Skeletal muscle tissue (tissue), 4 donors: Measurements from ENCODE around the gene MAK. TPM values are rescaled to one million over a fixed set of nuclear protein-coding genes. Genes with fewer than 3 reads are reported as not detected.
"Not testable (repeated sequence)": the region's sequence is repeated elsewhere in the genome, so short reads cannot be mapped to it uniquely, and the experiment has no call there.

Experiments
- H3K27ac ChIP-seq: one replicate; pipeline ENCODE4 v1.7.0; 2013; ENCODE audit warnings: mild to moderate bottlenecking, low read depth, low read length, inconsistent platforms
- H3K27me3 ChIP-seq, 3 donors: one replicate each; pipeline ENCODE4 v1.7.0; 2013; ENCODE audit warnings: low read length in 3 of 3; ENCODE audit not compliant: control insufficient read depth in 3 of 3, insufficient read depth in 3 of 3
- H3K36me3 ChIP-seq, 3 donors: one replicate each; pipeline ENCODE4 v1.7.0; 2013; ENCODE audit warnings: low read length in 3 of 3; ENCODE audit not compliant: control insufficient read depth in 3 of 3, insufficient read depth in 3 of 3
- H3K4me1 ChIP-seq, 3 donors: one replicate each; pipeline ENCODE4 v1.7.0; 2013; ENCODE audit warnings: low read length in 3 of 3, mild to moderate bottlenecking in 3 of 3; ENCODE audit not compliant: control insufficient read depth in 3 of 3, insufficient read depth in 3 of 3
- H3K4me3 ChIP-seq, 3 donors: one replicate each; pipeline ENCODE4 v1.7.0; 2013; ENCODE audit warnings: low read length in 3 of 3
- H3K9ac ChIP-seq, 3 donors: one replicate each; pipeline ENCODE4 v1.7.0; 2013; ENCODE audit warnings: low read length in 3 of 3, mild to moderate bottlenecking in 3 of 3, moderate library complexity in 2 of 3, low read depth in 1 of 3
- H3K9me3 ChIP-seq, 3 donors: one replicate each; pipeline ENCODE4 v1.7.0; 2013; ENCODE audit warnings: low read length in 3 of 3; ENCODE audit not compliant: control insufficient read depth in 3 of 3
- total RNA-seq: library from RNA; depleted of rRNA; stranded (reverse); fragments of >200 nt; gene quantifications from one replicate; pipeline ENCODE4 v1.2.3, GENCODE V29; 2014
- donor health status: Osteomylitis.

The MAK gene
- total RNA-seq, 1 donor from 2014 or later, result not detected

- Histone ChIP-seq H3K4me3 (no peak overlapping the region), H3K36me3 (no peaks in the 10 kb centered on the region), H3K27ac (no peak overlapping the region), H3K9ac (no peak overlapping the region), H3K9me3 (no peaks in the 10 kb centered on the region), H3K27me3 (no peaks in the 10 kb centered on the region), H3K4me1 (no peaks in the 10 kb centered on the region)
Observed at GRCh38 chr6:10854922-10855632, 16.7 kb upstream of the MAK start.

GRCh38 chr6:10853849-10854300, 15.5 kb upstream of the MAK start:
- H3K9ac ChIP-seq, H3K27ac ChIP-seq, H3K36me3 ChIP-seq, H3K4me3 ChIP-seq, H3K4me1 ChIP-seq, H3K9me3 ChIP-seq, H3K27me3 ChIP-seq: not testable (repeated sequence)

DNA sequence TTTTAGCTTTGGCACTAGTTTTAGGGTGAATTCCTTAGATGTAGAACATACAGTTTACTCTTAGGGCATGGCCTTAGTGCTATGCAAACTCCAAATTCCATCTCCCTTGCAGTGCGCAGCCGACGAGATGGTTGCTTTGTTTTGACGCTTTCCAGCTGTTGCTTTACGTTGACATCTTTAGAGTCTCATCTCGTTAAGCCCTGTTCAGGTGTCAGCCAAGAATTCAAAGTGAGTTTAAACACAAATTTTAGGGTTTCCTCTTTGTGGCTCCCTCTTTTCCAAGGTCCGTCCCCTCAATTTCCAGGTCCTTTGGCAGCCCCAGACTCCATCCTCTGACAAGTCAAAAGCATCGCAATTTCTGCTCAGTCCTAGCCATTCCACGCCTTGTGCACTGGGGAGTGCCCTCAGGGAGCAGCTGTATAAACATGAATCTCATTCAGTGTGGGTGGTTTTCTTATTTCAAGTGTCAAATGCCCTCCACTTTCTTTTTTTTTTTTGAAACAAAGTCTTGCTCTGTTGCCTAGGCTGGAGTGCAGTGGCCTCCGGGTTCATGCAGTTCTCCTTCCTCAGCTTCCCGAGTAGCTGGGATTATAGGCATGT, 14.1 kb upstream of the MAK start:
- Histone ChIP-seq H3K9me3 (no peaks in the 10 kb centered on the region), H3K27ac (no peak overlapping the region), H3K27me3 (no peaks in the 10 kb centered on the region), H3K4me3 (no peak overlapping the region), H3K36me3 (no peaks in the 10 kb centered on the region), H3K4me1 (no peaks in the 10 kb centered on the region), H3K9ac (no peak overlapping the region)

- Histone ChIP-seq H3K27me3 (no peaks in the 10 kb centered on the region), H3K36me3 (no peaks in the 10 kb centered on the region), H3K27ac (no peak overlapping the region)
Observed at GRCh38 chr6:10850728-10851127, 12.4 kb upstream of the MAK start.

GRCh38 chr6:10849901-10850300, 11.6 kb upstream of the MAK start:
- no peaks in the 10 kb centered on the region for H3K36me3 ChIP-seq
- H3K9ac ChIP-seq, result no peak overlapping the region
- H3K27me3 ChIP-seq, result no peaks in the 10 kb centered on the region
- no peak overlapping the region for H3K27ac ChIP-seq
- no peak overlapping the region for H3K4me3 ChIP-seq
- no peaks in the 10 kb centered on the region for H3K9me3 ChIP-seq
- no peaks in the 10 kb centered on the region for H3K4me1 ChIP-seq

More at GRCh38 chr6:10850728-10851127, 12.4 kb upstream of the MAK start:
- Histone ChIP-seq H3K9ac (no peak overlapping the region), H3K4me3 (no peak overlapping the region), H3K4me1 (no peaks in the 10 kb centered on the region), H3K9me3 (no peaks in the 10 kb centered on the region)

DNA sequence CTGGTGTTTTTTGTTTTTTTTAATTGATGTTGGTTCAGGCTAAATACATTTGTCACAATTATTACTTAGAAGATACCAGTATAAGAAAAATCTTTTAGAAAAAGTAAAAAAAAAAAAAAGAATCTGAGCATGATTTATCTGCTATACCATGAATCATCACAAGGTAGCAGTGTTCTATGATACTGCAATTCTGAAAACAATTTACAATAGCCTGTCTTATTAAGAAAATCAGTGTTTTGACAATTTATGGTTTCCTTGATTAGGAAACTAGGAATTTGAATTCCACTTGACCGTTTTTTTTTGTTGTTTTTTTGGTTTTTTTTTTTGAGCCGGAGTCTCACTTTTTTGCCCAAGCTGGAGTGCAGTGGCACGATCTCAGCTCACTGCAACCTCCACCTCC, 9.3 kb upstream of the MAK start:
- Histone ChIP-seq H3K4me3 (no peak overlapping the region), H3K36me3 (no peaks in the 10 kb centered on the region), H3K4me1 (no peaks in the 10 kb centered on the region), H3K9ac (no peak overlapping the region), H3K27me3 (no peaks in the 10 kb centered on the region), H3K9me3 (no peaks in the 10 kb centered on the region), H3K27ac (no peak overlapping the region)

DNA sequence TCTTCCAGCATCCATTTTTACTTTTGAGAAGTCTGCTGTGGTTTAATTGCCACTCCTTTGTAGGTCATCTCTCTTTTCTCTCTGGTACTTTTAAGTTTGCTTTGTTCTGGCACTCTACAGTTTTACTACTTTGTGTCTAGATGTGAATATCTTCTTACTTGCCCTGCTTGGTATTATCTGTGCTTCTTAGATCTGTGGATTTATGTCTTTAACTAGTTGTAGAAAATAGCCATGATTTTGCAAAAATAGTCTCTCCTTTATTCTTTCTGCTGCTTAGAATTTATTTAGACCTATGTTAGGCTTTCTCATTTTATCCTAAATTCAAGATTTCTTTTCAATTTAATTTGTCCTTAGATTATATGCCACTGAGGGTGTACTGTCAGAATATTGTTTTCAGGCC, 5.2 kb upstream of the MAK start:
- H3K9ac ChIP-seq, result no peak overlapping the region
- no peaks in the 10 kb centered on the region for H3K9me3 ChIP-seq
- H3K27me3 ChIP-seq, result peaks cover 0 to 5% (median under 1%) of the 10 kb centered on the region in 3 donors
- no peaks in the 10 kb centered on the region for H3K36me3 ChIP-seq
- H3K27ac ChIP-seq, result no peak overlapping the region
- no peak overlapping the region for H3K4me3 ChIP-seq
- peaks cover 0 to 4% (median under 1%) of the 10 kb centered on the region in 3 donors for H3K4me1 ChIP-seq

DNA sequence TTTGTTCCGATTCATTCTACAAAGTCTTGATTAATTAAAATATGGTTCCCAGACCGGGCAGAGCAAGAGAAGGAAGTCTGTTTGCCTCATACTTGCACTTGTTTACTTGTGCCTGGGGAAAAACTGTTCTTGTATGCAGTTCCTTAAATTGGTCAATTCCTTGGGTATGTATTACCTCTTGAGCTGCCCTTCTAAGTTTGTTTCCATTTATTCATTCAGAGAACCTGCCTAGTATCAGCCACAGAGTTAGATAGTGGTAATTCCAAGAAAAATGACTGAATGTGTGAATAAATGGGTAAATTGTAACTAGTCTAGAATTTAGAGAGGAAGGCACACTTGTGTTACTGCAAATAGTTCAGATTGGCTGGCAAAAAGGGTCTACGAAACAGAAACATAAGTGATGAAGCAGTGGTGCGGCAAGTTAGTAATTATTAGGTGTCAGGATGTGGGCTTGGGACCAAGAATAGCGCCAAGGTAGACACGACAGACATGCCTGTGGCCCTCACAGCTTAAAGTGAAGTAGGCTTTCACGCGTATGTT, 525 bp upstream of the MAK start:
- no peaks in the 10 kb centered on the region for H3K36me3 ChIP-seq
- peaks cover 7 to 13% (median 13%) of the 10 kb centered on the region in 3 donors for H3K4me1 ChIP-seq
- H3K27me3 ChIP-seq, result peaks cover 21 to 33% (median 25%) of the 10 kb centered on the region in 3 donors
- no peak overlapping the region for H3K9ac ChIP-seq
- peak overlapping the region; percentile 68 to 81 (median 68) for H3K4me3 ChIP-seq
- H3K27ac ChIP-seq, result peak overlapping the region; percentile 25
- H3K9me3 ChIP-seq, result no peaks in the 10 kb centered on the region

DNA sequence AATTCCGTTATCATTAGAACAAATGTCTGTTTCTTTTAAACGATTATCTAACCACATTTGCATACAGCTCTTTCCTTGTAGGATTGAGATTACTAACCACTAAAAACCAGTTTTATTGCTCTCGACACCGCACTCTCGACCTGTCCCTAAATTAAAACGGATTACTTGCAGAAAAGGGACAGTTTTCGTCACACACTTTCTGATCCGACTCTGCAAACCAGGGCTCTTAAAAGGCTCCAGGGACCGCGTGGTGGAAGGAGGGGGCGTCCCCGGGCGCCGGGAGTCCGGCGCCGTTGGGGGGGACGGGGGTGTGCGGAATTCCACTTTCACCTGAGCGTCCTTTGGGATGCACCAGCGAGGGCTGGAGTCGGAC, 731 bp downstream of the MAK start:
- H3K9ac ChIP-seq, result peak overlapping the region in 2 of 3 donors; percentile 39 to 64
- H3K36me3 ChIP-seq, result no peaks in the 10 kb centered on the region
- peak overlapping the region; percentile 25 for H3K27ac ChIP-seq
- peaks cover 7 to 13% (median 13%) of the 10 kb centered on the region in 3 donors for H3K4me1 ChIP-seq
- peak overlapping the region; percentile 68 to 81 (median 68) for H3K4me3 ChIP-seq
- no peaks in the 10 kb centered on the region for H3K9me3 ChIP-seq
- peaks cover 21 to 33% (median 25%) of the 10 kb centered on the region in 3 donors for H3K27me3 ChIP-seq

- Histone ChIP-seq H3K9ac (peak overlapping the region in 1 of 3 donors; percentile 39), H3K4me1 (peaks cover 7 to 13% (median 13%) of the 10 kb centered on the region in 3 donors), H3K9me3 (no peaks in the 10 kb centered on the region), H3K36me3 (no peaks in the 10 kb centered on the region), H3K27ac (no peak overlapping the region), H3K27me3 (peaks cover 21 to 33% (median 25%) of the 10 kb centered on the region in 3 donors), H3K4me3 (peak overlapping the region; percentile 68 to 81 (median 68))
Observed at GRCh38 chr6:10837009-10837621, 1.2 kb downstream of the MAK start.
